Suprapubic skin (tissue), 4 donors: Measurements from ENCODE around the gene FRMPD2. TPM values are rescaled to one million over a fixed set of nuclear protein-coding genes. Genes with fewer than 3 reads are reported as not detected.
"Not testable (repeated sequence)": the region's sequence is repeated elsewhere in the genome, so short reads cannot be mapped to it uniquely, and the experiment has no call there.

Experiments used
- DNase-seq, 2 donors: peaks; one replicate each; pipeline ENCODE4 v3.0.0-alpha.2; 2019; ENCODE audit warnings: low spot score in 2 of 2
- H3K27ac ChIP-seq: fragments of 200-600 bp; sonication (generic); one replicate; pipeline ENCODE4 v1.5.1; 2019
- H3K27me3 ChIP-seq: fragments of 200-600 bp; sonication (generic); one replicate; pipeline ENCODE4 v1.5.1; 2019
- H3K36me3 ChIP-seq: fragments of 200-600 bp; sonication (generic); one replicate; pipeline ENCODE4 v1.5.1; 2019
- H3K4me1 ChIP-seq: fragments of 200-600 bp; sonication (generic); one replicate; pipeline ENCODE4 v1.5.1; 2019
- H3K4me3 ChIP-seq: fragments of 200-600 bp; sonication (generic); one replicate; pipeline ENCODE4 v1.5.1; 2019; ENCODE audit warnings: mild to moderate bottlenecking
- H3K9me3 ChIP-seq: fragments of 200-600 bp; sonication (generic); one replicate; pipeline ENCODE4 v1.5.1; 2019
- EP300 ChIP-seq: sonication (generic); formaldehyde crosslinking; IDR thresholded peaks from one replicate; pipeline ENCODE4 v1.6.1; 2017; ENCODE audit warnings: antibody characterized with exemption
- POLR2A ChIP-seq, 2 donors: fragments of 450-650 bp; IDR thresholded peaks; one replicate each; pipeline ENCODE4 v1.6.1; 2017; ENCODE audit warnings: antibody characterized with exemption in 2 of 2, mild to moderate bottlenecking in 2 of 2, moderate library complexity in 2 of 2
- POLR2AphosphoS5 ChIP-seq, 3 donors: sonication (generic); formaldehyde crosslinking; IDR thresholded peaks; one replicate each; pipeline ENCODE4 v1.6.1; 2017; ENCODE audit warnings: antibody characterized with exemption in 3 of 3
- WGBS: methylation state at CpG from one replicate; pipeline ENCODE4 v1.1.5; 2018; 5-methylcytosine and 5-hydroxymethylcytosine counted together
- total RNA-seq, 4 donors: library from RNA; depleted of rRNA; stranded (reverse); fragments of >200 nt; gene quantifications; one replicate each; pipeline ENCODE4 v1.1.0, GENCODE V29; 2016
- TF ChIP-seq, protein P1 (sequence below), 2 donors: fragments of 200-600 bp in 1 of 2; fragments of 450-650 bp in 1 of 2; sonication (generic) in 1 of 2; IDR thresholded peaks; one replicate each; pipeline ENCODE4 v1.5.1; 2016 to 2019; ENCODE audit warnings: antibody characterized with exemption in 2 of 2, mild to moderate bottlenecking in 1 of 2, moderate library complexity in 1 of 2

The FRMPD2 gene
- total RNA-seq, 4 donors from 2014 or later = 0.72 TPM; not detected in 3

DNA sequence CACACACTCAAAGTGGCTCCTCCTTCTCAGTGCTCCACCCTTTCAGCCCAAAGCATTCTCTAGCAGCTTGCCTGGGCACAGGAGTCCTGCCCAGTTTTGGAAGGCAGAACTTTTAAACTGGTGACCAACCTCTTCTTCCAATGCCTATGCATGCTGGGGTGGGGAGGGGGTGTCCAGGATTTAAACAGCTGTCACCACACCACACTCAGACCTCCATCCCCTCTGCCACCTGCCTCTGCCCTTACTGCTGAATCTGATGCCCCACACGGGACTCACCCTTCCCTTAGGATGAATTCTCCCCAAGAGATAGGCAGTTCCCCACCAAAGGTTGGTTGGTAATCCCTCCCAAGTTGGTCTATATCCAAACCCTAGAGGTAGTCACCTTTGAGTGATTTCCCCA is 50.2 kb downstream of the FRMPD2 start:
- WGBS = 100% methylated on average over 1 of the region's 1 CpG
- Histone ChIP-seq H3K27me3 (no peaks in the 10 kb centered on the region), H3K27ac (no peak overlapping the region), H3K4me1 (no peaks in the 10 kb centered on the region), H3K36me3 (no peaks in the 10 kb centered on the region), H3K9me3 (no peaks in the 10 kb centered on the region), H3K4me3 (no peak overlapping the region)
- TF ChIP-seq, protein P1, sequence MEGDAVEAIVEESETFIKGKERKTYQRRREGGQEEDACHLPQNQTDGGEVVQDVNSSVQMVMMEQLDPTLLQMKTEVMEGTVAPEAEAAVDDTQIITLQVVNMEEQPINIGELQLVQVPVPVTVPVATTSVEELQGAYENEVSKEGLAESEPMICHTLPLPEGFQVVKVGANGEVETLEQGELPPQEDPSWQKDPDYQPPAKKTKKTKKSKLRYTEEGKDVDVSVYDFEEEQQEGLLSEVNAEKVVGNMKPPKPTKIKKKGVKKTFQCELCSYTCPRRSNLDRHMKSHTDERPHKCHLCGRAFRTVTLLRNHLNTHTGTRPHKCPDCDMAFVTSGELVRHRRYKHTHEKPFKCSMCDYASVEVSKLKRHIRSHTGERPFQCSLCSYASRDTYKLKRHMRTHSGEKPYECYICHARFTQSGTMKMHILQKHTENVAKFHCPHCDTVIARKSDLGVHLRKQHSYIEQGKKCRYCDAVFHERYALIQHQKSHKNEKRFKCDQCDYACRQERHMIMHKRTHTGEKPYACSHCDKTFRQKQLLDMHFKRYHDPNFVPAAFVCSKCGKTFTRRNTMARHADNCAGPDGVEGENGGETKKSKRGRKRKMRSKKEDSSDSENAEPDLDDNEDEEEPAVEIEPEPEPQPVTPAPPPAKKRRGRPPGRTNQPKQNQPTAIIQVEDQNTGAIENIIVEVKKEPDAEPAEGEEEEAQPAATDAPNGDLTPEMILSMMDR (IDR thresholded peaks at IDR 0.05) = no peak
- no peak for TF ChIP-seq POLR2AphosphoS5 (IDR thresholded peaks at IDR 0.05)
- TF ChIP-seq EP300 = no peak
- TF ChIP-seq POLR2A (IDR thresholded peaks at IDR 0.05) = no peak
- DNase-seq = no peak

DNA sequence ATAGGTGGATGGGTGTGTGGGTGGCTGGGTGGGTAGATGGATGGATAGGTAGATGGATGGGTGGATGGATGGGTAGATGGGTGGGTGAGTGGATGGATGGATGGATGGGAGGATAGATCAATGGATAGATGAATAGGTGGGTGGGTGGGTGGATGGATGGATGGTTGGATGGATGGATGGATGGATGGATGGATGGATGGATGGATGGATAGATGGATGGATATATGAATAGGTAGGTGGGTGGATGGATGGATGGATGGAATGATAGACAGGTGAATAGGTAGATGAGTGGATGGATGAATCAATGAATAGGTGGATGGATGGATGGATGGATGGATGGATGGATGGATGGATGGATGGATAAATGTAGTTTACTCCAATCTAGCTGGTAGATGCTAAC is 52.7 kb downstream of the FRMPD2 start:
- peaks cover 4% of the 10 kb centered on the region for H3K27me3 ChIP-seq
- H3K9me3 ChIP-seq = no peaks in the 10 kb centered on the region

DNA sequence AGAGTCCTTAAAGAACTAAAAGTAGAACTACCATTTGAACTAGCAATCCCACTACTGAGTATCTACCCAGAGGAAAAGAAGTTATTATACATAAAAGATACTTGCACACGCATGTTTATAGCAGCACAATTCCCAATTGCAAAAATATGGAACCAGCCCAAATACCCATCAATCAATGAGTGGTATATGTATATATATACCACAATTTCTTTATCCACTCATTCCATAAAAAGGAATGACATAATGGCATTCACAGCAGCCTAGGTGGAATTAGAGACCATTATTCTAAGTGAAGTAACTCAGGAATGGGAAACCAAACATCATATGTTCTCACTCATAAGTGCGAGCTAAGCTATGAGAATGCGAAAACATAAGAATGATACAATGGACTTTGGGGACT is 53.5 kb downstream of the FRMPD2 start:
- H3K27ac ChIP-seq, H3K4me1 ChIP-seq, H3K9me3 ChIP-seq, H3K4me3 ChIP-seq, H3K27me3 ChIP-seq, H3K36me3 ChIP-seq, DNase-seq: not testable (repeated sequence)
- WGBS = 87% methylated on average over 3 of the region's 3 CpGs

More for the DNA sequence above, 52.7 kb downstream of the FRMPD2 start:
- TF ChIP-seq POLR2A (IDR thresholded peaks at IDR 0.05) (no peak), EP300 (no peak), POLR2AphosphoS5 (IDR thresholded peaks at IDR 0.05) (no peak)
- TF ChIP-seq, protein P1 (IDR thresholded peaks at IDR 0.05) = no peak
- no peak for DNase-seq
- no peaks in the 10 kb centered on the region for H3K4me1 ChIP-seq
- H3K36me3 ChIP-seq = no peaks in the 10 kb centered on the region
- no peak overlapping the region for H3K27ac ChIP-seq
- no peak overlapping the region for H3K4me3 ChIP-seq

DNA sequence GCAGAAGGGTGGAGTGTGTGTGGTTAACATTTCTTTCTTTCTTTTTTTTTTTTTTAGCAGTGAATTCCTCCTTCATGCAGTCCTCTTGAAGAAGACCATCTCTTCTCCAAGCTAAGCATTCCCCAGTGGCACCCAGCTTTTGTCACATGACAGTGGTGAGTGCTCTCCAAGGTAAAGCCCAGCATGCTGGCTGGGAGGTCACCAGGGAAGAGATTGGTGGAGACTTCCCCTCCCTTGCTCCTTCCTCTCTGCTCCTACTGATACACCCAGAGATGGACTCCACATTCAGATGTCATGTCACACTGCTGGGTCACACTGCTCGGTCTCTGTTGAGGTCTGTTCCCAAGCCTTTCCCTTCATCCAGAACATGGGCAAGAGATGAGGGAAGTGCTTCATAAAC is 55.3 kb downstream of the FRMPD2 start:
- 100% methylated on average over 1 of the region's 1 CpG for WGBS
- Histone ChIP-seq H3K9me3 (no peaks in the 10 kb centered on the region), H3K36me3 (no peaks in the 10 kb centered on the region), H3K27ac (no peak overlapping the region), H3K4me1 (no peaks in the 10 kb centered on the region), H3K27me3 (peaks cover 4% of the 10 kb centered on the region), H3K4me3 (no peak overlapping the region)
- DNase-seq = no peak
- TF ChIP-seq, protein P1 (IDR thresholded peaks at IDR 0.05) = no peak
- TF ChIP-seq EP300 (no peak), POLR2AphosphoS5 (IDR thresholded peaks at IDR 0.05) (no peak), POLR2A (IDR thresholded peaks at IDR 0.05) (no peak)

DNA sequence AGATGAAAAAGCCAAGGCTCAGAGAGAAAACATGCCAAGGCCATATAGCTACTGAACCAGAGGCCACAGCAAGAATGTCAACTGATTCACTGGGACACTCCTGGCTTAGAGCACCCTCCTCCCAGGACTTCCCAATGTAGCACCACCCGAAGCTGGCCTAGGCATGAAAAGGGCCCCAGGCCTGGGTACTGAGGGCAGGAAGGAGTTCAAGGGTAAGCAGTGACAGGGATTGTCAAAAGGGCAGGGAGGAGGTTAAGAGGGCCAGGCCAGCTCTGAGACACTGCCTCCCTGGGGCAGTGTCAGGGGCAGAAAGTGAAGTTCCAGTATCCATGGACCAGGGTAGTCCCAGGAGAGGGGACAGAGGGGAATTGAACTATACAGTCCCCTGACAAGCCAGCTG is 57.8 kb downstream of the FRMPD2 start:
- Histone ChIP-seq H3K27me3 (peaks cover 4% of the 10 kb centered on the region), H3K9me3 (no peaks in the 10 kb centered on the region), H3K4me3 (no peak overlapping the region), H3K4me1 (no peaks in the 10 kb centered on the region), H3K36me3 (no peaks in the 10 kb centered on the region), H3K27ac (no peak overlapping the region)
- TF ChIP-seq EP300 = no peak
- TF ChIP-seq, protein P1 (IDR thresholded peaks at IDR 0.05) = no peak
- TF ChIP-seq POLR2AphosphoS5 (IDR thresholded peaks at IDR 0.05) = no peak
- no peak for TF ChIP-seq POLR2A (IDR thresholded peaks at IDR 0.05)
- WGBS = no CpG with 5 or more reads among the region's 1 CpG
- DNase-seq = no peak

DNA sequence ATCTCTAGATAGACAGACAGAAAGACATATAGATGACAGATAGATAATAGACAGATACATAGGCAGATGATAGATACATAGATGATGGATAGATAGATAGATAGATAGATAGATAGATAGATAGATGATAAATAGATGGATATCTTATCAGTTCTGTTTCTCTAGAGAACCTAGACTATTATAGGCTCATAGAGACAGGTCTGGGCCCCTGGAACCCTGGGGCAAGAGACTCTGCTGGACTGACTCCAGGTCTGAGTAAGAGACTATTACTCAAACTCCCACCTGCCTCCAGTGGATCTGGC is 58.3 kb downstream of the FRMPD2 start:
- Histone ChIP-seq H3K4me1 (no peaks in the 10 kb centered on the region), H3K4me3 (no peak overlapping the region), H3K27ac (no peak overlapping the region), H3K27me3 (peaks cover 4% of the 10 kb centered on the region), H3K9me3 (no peaks in the 10 kb centered on the region), H3K36me3 (no peaks in the 10 kb centered on the region)
- no peak for TF ChIP-seq POLR2A (IDR thresholded peaks at IDR 0.05)
- TF ChIP-seq EP300 = no peak
- no peak for TF ChIP-seq POLR2AphosphoS5 (IDR thresholded peaks at IDR 0.05)
- TF ChIP-seq, protein P1 (IDR thresholded peaks at IDR 0.05) = no peak
- no peak for DNase-seq
